ENCODE results near the gene ARAP2. TPM values are rescaled to one million over a fixed set of nuclear protein-coding genes. Genes with fewer than 3 reads are reported as not detected.

The ARAP2 gene
- total and polyA plus RNA-seq, 2 experiments from 2014 or later, result 5.9 to 22.7 TPM

GRCh38 chr4:36280555-36280954, 36.2 kb upstream of the ARAP2 start:
- Histone ChIP-seq H3K79me2 (no peaks in the 10 kb centered on the region), H2AFZ (no peak overlapping the region), H3K9me2 (replicated peaks; ENCODE audit: insufficient read depth) (no peaks in the 10 kb centered on the region), H3K4me2 (no peak overlapping the region), H3K9me3 (ENCODE audit: low read depth) (no peaks in the 10 kb centered on the region), H3K27ac (no peak overlapping the region), H4K20me1 (ENCODE audit: insufficient read depth, poor library complexity, severe bottlenecking) (no peaks in the 10 kb centered on the region), H3K36me3 (replicated peaks; ENCODE audit: insufficient read depth, low read depth) (no peaks in the 10 kb centered on the region), H3K4me3 (no peak overlapping the region), H3K27me3 (no peaks in the 10 kb centered on the region), H3K4me1 (ENCODE audit: insufficient read depth) (no peaks in the 10 kb centered on the region)
- 47% methylated on average over 4 of the region's 4 CpGs for whole genome bisulfite sequencing (ENCODE audit: low lambda C conversion rate, missing lambda C conversion rate)
- no peak for TF ChIP-seq CTCF (IDR thresholded peaks at IDR 0.05; ENCODE audit: poor library complexity)
- no peak for TF ChIP-seq EZH2phosphoT487 (IDR thresholded peaks at IDR 0.05; ENCODE audit: low read depth, severe bottlenecking, unreplicated experiment)
- TF ChIP-seq EZH2 (IDR thresholded peaks at IDR 0.05; ENCODE audit: borderline replicate concordance), result no peak
- DNase-seq (ENCODE audit: low spot score), result no peak

GRCh38 chr4:36278789-36279188, 34.5 kb upstream of the ARAP2 start:
- H3K79me2 ChIP-seq, result no peaks in the 10 kb centered on the region
- no peak for TF ChIP-seq CTCF (IDR thresholded peaks at IDR 0.05; ENCODE audit: poor library complexity)
- TF ChIP-seq EZH2phosphoT487 (IDR thresholded peaks at IDR 0.05; ENCODE audit: low read depth, severe bottlenecking, unreplicated experiment), result no peak
- no peak for TF ChIP-seq EZH2 (IDR thresholded peaks at IDR 0.05; ENCODE audit: borderline replicate concordance)
- H3K4me1 ChIP-seq (ENCODE audit: insufficient read depth), result no peaks in the 10 kb centered on the region
- H3K27me3 ChIP-seq, result no peaks in the 10 kb centered on the region
- no peak for DNase-seq (ENCODE audit: low spot score)
- H3K4me2 ChIP-seq, result no peak overlapping the region
- H3K27ac ChIP-seq, result no peak overlapping the region
- no peak overlapping the region for H2AFZ ChIP-seq
- H4K20me1 ChIP-seq (ENCODE audit: insufficient read depth, poor library complexity, severe bottlenecking), result no peaks in the 10 kb centered on the region
- no peaks in the 10 kb centered on the region for H3K9me3 ChIP-seq (ENCODE audit: low read depth)
- H3K9me2 ChIP-seq (replicated peaks; ENCODE audit: insufficient read depth), result no peaks in the 10 kb centered on the region
- H3K4me3 ChIP-seq, result no peak overlapping the region
- no peaks in the 10 kb centered on the region for H3K36me3 ChIP-seq (replicated peaks; ENCODE audit: insufficient read depth, low read depth)
- 92% methylated on average over 2 of the region's 2 CpGs for WGBS (ENCODE audit: low lambda C conversion rate, missing lambda C conversion rate)

GRCh38 chr4:36277533-36277932, 33.2 kb upstream of the ARAP2 start:
- Histone ChIP-seq H4K20me1 (ENCODE audit: insufficient read depth, poor library complexity, severe bottlenecking) (no peaks in the 10 kb centered on the region), H3K9me3 (ENCODE audit: low read depth) (no peaks in the 10 kb centered on the region), H3K27me3 (no peaks in the 10 kb centered on the region), H3K79me2 (no peaks in the 10 kb centered on the region), H3K4me2 (no peak overlapping the region), H3K36me3 (replicated peaks; ENCODE audit: insufficient read depth, low read depth) (no peaks in the 10 kb centered on the region), H3K9me2 (replicated peaks; ENCODE audit: insufficient read depth) (no peaks in the 10 kb centered on the region), H2AFZ (no peak overlapping the region), H3K4me1 (ENCODE audit: insufficient read depth) (no peaks in the 10 kb centered on the region), H3K4me3 (no peak overlapping the region), H3K27ac (no peak overlapping the region)
- no peak for TF ChIP-seq CTCF (IDR thresholded peaks at IDR 0.05; ENCODE audit: poor library complexity)
- TF ChIP-seq EZH2 (IDR thresholded peaks at IDR 0.05; ENCODE audit: borderline replicate concordance), result no peak
- no peak for TF ChIP-seq EZH2phosphoT487 (IDR thresholded peaks at IDR 0.05; ENCODE audit: low read depth, severe bottlenecking, unreplicated experiment)
- 88% methylated on average over 4 of the region's 4 CpGs for WGBS (ENCODE audit: low lambda C conversion rate, missing lambda C conversion rate)
- no peak for DNase-seq (ENCODE audit: low spot score)

GRCh38 chr4:36274158-36274557, 29.8 kb upstream of the ARAP2 start:
- no peak for DNase-seq (ENCODE audit: low spot score)
- TF ChIP-seq CTCF (IDR thresholded peaks at IDR 0.05; ENCODE audit: poor library complexity) (no peak), EZH2phosphoT487 (IDR thresholded peaks at IDR 0.05; ENCODE audit: low read depth, severe bottlenecking, unreplicated experiment) (no peak), EZH2 (IDR thresholded peaks at IDR 0.05; ENCODE audit: borderline replicate concordance) (no peak)
- Histone ChIP-seq H3K27ac (no peak overlapping the region), H3K9me2 (replicated peaks; ENCODE audit: insufficient read depth) (no peaks in the 10 kb centered on the region), H3K4me1 (ENCODE audit: insufficient read depth) (no peaks in the 10 kb centered on the region), H4K20me1 (ENCODE audit: insufficient read depth, poor library complexity, severe bottlenecking) (no peaks in the 10 kb centered on the region), H3K36me3 (replicated peaks; ENCODE audit: insufficient read depth, low read depth) (no peaks in the 10 kb centered on the region), H2AFZ (no peak overlapping the region), H3K9me3 (ENCODE audit: low read depth) (no peaks in the 10 kb centered on the region), H3K4me3 (no peak overlapping the region), H3K27me3 (no peaks in the 10 kb centered on the region), H3K4me2 (no peak overlapping the region), H3K79me2 (no peaks in the 10 kb centered on the region)
- WGBS (ENCODE audit: low lambda C conversion rate, missing lambda C conversion rate), result 92% methylated on average over 4 of the region's 4 CpGs
